ENCODE data around the gene CADM4.
"Not testable (repeated sequence)": the region's sequence is repeated elsewhere in the genome, so short reads cannot be mapped to it uniquely, and the experiment has no call there.

Gene CADM4

DNA sequence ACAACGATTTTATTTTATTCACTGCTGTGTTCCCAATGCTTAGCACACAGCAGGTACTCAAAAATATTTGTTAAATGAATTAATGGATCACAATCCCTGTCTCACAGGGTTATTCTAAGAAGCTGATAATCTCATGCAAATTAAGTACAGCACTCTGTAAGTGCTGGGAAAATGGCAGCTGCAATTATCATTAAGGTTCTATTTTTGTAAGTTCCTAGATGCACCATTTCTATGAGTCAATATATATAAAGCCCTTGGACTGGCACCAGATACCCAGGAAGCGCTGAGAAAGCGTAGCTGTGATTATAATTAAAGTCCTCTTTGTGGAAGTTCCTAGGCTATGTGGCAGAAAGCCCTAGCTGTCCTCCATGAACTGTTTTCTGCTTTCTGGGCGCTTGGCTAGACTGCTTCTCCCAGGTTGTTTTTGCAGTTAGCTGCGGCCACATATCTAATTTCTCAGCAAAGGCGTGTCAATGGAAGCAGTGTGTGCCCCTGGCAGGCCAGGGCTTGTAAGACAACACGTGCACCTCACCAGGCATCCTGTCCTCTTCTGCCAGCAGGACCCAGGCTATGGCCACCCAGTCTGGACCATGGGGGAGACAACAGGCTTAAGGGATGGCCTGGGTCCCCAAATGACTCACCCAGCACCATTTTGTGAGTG is 33.0 kb downstream of the CADM4 start:
- Histone ChIP-seq H3K4me1 (ENCODE audit: control insufficient read depth, insufficient read depth, low read length) (no peaks in the 10 kb centered on the region), H3K9ac (ENCODE audit: low read length in 2 of 2) (no peak overlapping the region), H3K4me3 (ENCODE audit: low read length in 2 of 2) (no peak overlapping the region), H3K9me3 (ENCODE audit: control insufficient read depth in 2 of 2, low read length in 2 of 2) (no peaks in the 10 kb centered on the region), H3K27ac (ENCODE audit: low read length) (no peak overlapping the region), H3K36me3 (ENCODE audit: control insufficient read depth in 2 of 2, insufficient read depth in 2 of 2, low read length in 2 of 2) (peaks cover 12 to 15% of the 10 kb centered on the region in 2 donors), H3K27me3 (ENCODE audit: control insufficient read depth in 1 of 2, insufficient read depth in 2 of 2, low read length in 2 of 2) (no peaks in the 10 kb centered on the region)

DNA sequence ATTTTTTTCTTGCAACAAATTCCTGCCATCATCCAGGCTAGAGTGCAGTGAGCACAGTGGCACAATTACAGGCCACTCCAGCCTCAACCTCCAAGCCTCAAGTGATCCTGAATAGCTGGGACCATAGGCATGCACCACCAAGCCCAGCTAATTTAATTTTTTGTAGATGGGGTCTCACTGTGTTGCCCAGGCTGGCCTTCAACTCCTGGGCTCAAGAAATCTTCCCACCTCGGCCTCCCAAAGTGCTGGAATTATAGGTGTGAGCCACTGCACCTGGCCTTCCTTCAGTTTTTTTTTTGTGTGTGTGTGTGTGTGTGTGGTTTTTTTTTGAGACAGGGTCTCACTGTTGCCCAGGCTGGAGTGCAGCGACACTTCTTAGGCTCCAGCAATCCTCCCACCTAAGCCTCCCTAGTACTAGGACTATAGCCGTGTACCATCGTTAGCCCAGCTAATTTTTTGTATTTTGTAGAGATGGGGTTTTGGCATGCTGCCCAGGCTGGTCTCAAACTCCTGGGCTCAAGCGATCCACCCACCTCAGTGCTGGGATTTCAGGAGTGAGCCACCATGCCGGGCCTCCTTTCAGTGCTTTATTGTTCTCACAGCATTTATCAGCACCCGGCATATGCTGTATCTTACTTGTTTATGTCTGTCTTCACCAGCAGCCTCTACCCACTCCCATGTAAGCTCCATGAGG is 33.6 kb downstream of the CADM4 start:
- no peaks in the 10 kb centered on the region for H3K27me3 ChIP-seq (ENCODE audit: control insufficient read depth in 1 of 2, insufficient read depth in 2 of 2, low read length in 2 of 2)
- peaks cover 17 to 20% of the 10 kb centered on the region in 2 donors for H3K36me3 ChIP-seq (ENCODE audit: control insufficient read depth in 2 of 2, insufficient read depth in 2 of 2, low read length in 2 of 2)
- H3K9ac ChIP-seq (ENCODE audit: low read length in 2 of 2) = no peak overlapping the region
- H3K4me3 ChIP-seq (ENCODE audit: low read length in 2 of 2) = no peak overlapping the region
- no peaks in the 10 kb centered on the region for H3K9me3 ChIP-seq (ENCODE audit: control insufficient read depth in 2 of 2, low read length in 2 of 2)
- no peak overlapping the region for H3K27ac ChIP-seq (ENCODE audit: low read length)
- no peaks in the 10 kb centered on the region for H3K4me1 ChIP-seq (ENCODE audit: control insufficient read depth, insufficient read depth, low read length)

DNA sequence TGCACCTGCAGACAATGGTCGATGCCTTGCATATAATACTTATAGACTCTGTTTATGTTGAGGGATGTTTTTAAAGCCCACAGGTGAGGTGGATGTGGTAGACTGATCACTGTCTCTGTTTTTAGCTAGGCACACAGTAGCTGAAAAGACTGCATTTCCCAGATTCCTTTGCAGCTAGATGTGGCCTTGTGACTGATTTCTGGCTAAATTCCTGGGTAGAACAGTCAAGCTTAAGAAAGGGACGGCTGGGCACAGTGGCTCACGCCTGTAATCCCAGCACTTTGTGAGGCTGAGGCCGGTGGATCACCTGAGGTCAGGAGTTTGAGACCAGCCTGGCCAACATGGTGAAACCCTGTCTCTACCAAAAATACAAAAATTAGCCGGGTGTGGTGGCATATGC is 39.3 kb downstream of the CADM4 start:
- Histone ChIP-seq H3K36me3 (ENCODE audit: control insufficient read depth in 2 of 2, insufficient read depth in 2 of 2, low read length in 2 of 2) (peaks cover 13 to 30% of the 10 kb centered on the region in 2 donors), H3K4me1 (ENCODE audit: control insufficient read depth, insufficient read depth, low read length) (peaks cover 23% of the 10 kb centered on the region)
- not testable (repeated sequence) for H3K27ac ChIP-seq (ENCODE audit: low read length); H3K9ac ChIP-seq (ENCODE audit: low read length in 2 of 2); H3K9me3 ChIP-seq (ENCODE audit: control insufficient read depth in 2 of 2, low read length in 2 of 2); H3K4me3 ChIP-seq (ENCODE audit: low read length in 2 of 2); H3K27me3 ChIP-seq (ENCODE audit: control insufficient read depth in 1 of 2, insufficient read depth in 2 of 2, low read length in 2 of 2)

DNA sequence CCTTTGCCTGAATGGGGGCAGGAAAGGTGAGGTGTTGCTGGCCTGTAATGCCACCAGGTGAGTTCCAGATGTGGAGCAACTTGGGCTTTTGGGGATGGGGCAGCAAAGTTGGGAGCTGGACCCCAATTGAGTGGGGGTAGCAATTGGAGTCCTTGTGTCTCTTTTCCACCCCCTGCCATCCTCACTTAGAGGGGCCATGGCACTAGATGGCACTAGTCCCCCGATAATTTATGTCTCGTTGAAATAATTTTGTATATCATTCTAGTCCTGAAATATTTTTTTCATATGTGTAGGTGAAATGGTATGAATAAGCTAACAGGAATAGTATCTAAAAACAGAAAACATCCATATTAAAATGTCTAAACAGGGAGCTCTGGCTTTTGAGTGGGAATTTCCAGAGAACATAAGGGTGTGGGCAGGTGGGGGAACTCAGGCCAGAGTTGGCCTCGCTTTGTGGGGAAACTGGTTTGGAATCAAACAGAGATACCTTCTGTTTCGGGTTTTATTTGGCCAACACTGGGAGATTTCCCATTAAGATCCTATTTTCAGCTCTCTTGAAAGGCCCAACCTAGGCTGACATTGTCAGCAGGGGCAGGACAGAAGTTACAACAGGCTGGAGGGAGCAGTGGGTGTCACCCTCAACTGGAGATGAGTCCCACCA is 39.9 kb downstream of the CADM4 start:
- no peak overlapping the region for H3K27ac ChIP-seq (ENCODE audit: low read length)
- no peaks in the 10 kb centered on the region for H3K27me3 ChIP-seq (ENCODE audit: control insufficient read depth in 1 of 2, insufficient read depth in 2 of 2, low read length in 2 of 2)
- no peaks in the 10 kb centered on the region for H3K9me3 ChIP-seq (ENCODE audit: control insufficient read depth in 2 of 2, low read length in 2 of 2)
- no peak overlapping the region for H3K9ac ChIP-seq (ENCODE audit: low read length in 2 of 2)
- H3K36me3 ChIP-seq (ENCODE audit: control insufficient read depth in 2 of 2, insufficient read depth in 2 of 2, low read length in 2 of 2) = peaks cover 13 to 30% of the 10 kb centered on the region in 2 donors
- peaks cover 28% of the 10 kb centered on the region for H3K4me1 ChIP-seq (ENCODE audit: control insufficient read depth, insufficient read depth, low read length)
- no peak overlapping the region for H3K4me3 ChIP-seq (ENCODE audit: low read length in 2 of 2)

DNA sequence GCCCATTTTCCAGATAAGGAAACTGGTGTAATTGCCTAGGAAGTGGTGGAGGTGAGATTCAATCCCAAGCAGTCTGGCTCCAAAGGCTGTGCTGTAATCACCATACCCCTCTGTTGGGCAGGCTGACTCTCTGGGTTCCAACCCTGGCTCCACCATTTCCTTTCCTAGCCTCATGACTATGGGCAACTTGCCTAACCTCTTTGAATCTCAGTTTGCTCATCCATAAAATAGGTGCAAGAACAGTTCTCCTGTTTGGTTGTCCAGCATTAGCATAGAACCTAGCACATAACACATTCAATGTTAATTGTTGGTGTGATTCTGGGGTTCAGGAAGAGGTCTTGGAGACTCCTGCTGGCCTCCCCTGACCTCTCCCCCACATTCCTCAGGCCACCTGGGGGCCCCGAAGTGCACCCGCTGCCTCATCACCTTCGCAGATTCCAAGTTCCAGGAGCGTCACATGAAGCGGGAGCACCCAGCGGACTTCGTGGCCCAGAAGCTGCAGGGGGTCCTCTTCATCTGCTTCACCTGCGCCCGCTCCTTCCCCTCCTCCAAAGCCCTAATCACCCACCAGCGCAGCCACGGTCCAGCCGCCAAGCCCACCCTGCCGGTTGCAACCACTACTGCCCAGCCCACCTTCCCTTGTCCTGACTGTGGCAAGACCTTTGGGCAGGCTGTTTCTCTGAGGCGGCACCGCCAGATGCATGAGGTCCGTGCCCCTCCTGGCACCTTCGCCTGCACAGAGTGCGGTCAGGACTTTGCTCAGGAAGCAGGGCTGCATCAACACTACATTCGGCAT is 41.0 kb downstream of the CADM4 start:
- no peaks in the 10 kb centered on the region for H3K27me3 ChIP-seq (ENCODE audit: control insufficient read depth in 1 of 2, insufficient read depth in 2 of 2, low read length in 2 of 2)
- H3K36me3 ChIP-seq (ENCODE audit: control insufficient read depth in 2 of 2, insufficient read depth in 2 of 2, low read length in 2 of 2) = peaks cover 17 to 30% of the 10 kb centered on the region in 2 donors
- no peak overlapping the region for H3K4me3 ChIP-seq (ENCODE audit: low read length in 2 of 2)
- no peak overlapping the region for H3K9ac ChIP-seq (ENCODE audit: low read length in 2 of 2)
- H3K27ac ChIP-seq (ENCODE audit: low read length) = no peak overlapping the region
- H3K9me3 ChIP-seq (ENCODE audit: control insufficient read depth in 2 of 2, low read length in 2 of 2) = no peaks in the 10 kb centered on the region
- H3K4me1 ChIP-seq (ENCODE audit: control insufficient read depth, insufficient read depth, low read length) = peaks cover 39% of the 10 kb centered on the region

DNA sequence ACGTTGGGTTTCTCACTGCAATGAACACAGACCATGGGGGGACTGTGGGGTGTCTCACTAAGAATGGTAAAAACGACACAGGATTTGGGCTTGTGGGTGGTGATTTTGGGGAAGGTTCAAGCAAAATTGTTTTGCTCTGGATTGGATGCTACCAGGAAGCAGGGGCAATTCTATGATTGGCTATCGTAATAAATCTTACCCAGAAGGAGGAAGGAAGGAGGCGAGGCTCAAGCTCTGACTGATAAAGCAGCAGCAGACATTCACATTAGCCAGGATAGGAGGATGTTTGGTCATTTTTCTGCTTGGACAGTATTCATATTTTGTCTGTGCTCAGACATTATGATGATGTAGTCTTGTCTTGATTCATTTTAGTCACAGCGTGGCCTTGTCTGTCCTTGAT is 41.8 kb downstream of the CADM4 start:
- peak overlapping the region; percentile 99 for H3K27ac ChIP-seq (ENCODE audit: low read length)
- peak overlapping the region in 1 of 2 donors; percentile 92 for H3K4me3 ChIP-seq (ENCODE audit: low read length in 2 of 2)
- H3K36me3 ChIP-seq (ENCODE audit: control insufficient read depth in 2 of 2, insufficient read depth in 2 of 2, low read length in 2 of 2) = peaks cover 21 to 37% of the 10 kb centered on the region in 2 donors
- H3K9me3 ChIP-seq (ENCODE audit: control insufficient read depth in 2 of 2, low read length in 2 of 2) = no peaks in the 10 kb centered on the region
- H3K27me3 ChIP-seq (ENCODE audit: control insufficient read depth in 1 of 2, insufficient read depth in 2 of 2, low read length in 2 of 2) = no peaks in the 10 kb centered on the region
- peaks cover 44% of the 10 kb centered on the region for H3K4me1 ChIP-seq (ENCODE audit: control insufficient read depth, insufficient read depth, low read length)
- peak overlapping the region; percentile 42 to 98 for H3K9ac ChIP-seq (ENCODE audit: low read length in 2 of 2)

DNA sequence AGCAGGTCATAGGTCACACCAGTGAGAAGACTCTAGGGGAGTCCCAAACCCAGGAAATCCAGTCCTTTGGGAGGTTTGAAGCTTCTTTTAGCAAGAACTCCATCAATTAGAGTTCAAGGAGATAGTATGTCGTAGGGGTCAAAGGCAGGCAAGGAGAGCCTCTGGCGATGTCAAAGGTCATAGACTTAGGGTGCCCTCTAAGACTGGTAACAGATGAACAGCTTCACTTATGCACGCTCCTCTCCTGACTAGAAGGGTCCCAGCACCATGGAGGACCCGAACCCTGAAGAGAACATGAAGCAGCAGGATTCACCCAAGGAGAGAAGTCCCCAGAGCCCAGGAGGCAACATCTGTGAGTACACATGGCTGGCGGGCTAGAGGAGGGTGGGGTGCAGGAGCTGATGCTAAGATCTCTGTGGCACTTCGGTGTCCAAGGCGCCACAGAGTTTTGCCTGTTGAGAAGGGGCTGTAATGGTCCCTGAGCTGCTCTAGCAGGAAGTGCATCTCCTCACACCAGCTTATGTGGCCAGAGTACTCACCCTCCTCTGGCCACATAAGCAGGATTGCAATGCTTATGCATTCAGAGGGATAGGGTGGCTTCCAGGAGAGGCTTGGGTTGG is 42.7 kb downstream of the CADM4 start:
- peaks cover 24 to 39% of the 10 kb centered on the region in 2 donors for H3K36me3 ChIP-seq (ENCODE audit: control insufficient read depth in 2 of 2, insufficient read depth in 2 of 2, low read length in 2 of 2)
- peaks cover 44% of the 10 kb centered on the region for H3K4me1 ChIP-seq (ENCODE audit: control insufficient read depth, insufficient read depth, low read length)
- peak overlapping the region; percentile 98 to 99 for H3K9ac ChIP-seq (ENCODE audit: low read length in 2 of 2)
- no peaks in the 10 kb centered on the region for H3K9me3 ChIP-seq (ENCODE audit: control insufficient read depth in 2 of 2, low read length in 2 of 2)
- peak overlapping the region; percentile 99 for H3K27ac ChIP-seq (ENCODE audit: low read length)
- no peaks in the 10 kb centered on the region for H3K27me3 ChIP-seq (ENCODE audit: control insufficient read depth in 1 of 2, insufficient read depth in 2 of 2, low read length in 2 of 2)
- peak overlapping the region; percentile 92 to 94 for H3K4me3 ChIP-seq (ENCODE audit: low read length in 2 of 2)

DNA sequence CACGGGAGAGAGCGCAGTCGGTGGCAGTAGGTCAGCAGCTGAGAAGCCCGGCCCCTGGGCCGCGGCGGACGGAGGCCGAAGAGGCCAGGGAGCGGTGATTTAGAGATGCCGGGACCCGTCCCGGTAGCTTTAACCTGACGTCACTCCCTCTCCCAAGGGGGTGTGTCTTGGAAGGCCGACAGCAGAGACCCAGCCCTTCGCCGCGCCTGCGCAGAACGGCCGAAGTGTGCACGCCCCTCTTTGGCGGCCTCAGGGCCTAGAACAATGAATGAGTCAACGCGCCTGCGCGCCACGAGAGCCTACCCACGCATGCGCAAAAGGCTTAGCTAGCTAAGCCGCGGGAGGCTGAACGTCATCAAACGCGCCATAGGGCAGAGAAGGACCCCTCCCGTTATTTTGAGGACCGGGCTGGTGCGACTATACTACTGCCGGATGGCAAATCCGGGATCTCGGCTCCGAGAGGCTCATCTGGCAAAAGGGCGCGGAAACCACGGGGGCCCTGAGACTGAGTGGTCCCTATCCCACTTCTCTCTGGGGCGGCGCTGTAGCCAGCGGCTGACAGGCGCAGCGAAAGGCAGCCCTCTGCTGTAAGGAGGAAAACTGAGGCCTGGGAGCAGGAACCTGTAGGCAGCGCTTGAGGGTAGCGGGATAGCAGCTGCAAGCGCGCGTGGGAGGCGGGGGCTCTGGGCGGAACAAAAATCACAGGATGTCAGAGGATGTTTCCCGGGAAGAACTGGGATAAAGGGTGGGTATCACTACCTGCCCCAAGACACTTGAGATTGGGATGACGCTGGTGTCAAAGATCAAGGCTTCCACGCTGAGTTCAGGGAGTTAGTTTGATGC is 43.4 kb downstream of the CADM4 start, which contains the start of the genes IRGQ and ZNF576:
TSS of gene IRGQ (minus strand) at position 136 of the 843 bp plus-strand sequence. CDS start 796 bp downstream, outside the sequence.
TSS of gene ZNF576 (plus strand) at position 597 of the 843 bp plus-strand sequence. CDS start 514 bp downstream, outside the sequence.
- peak within 1 kb of the TSS; percentile 98 to 99 for H3K9ac ChIP-seq (ENCODE audit: low read length in 2 of 2)
- H3K4me3 ChIP-seq (ENCODE audit: low read length in 2 of 2) = peak within 1 kb of the TSS; percentile 92 to 94
- peaks cover 44% of the 10 kb centered on the region for H3K4me1 ChIP-seq (ENCODE audit: control insufficient read depth, insufficient read depth, low read length)
- no peaks in the 10 kb centered on the region for H3K9me3 ChIP-seq (ENCODE audit: control insufficient read depth in 2 of 2, low read length in 2 of 2)
- H3K27ac ChIP-seq (ENCODE audit: low read length) = peak within 1 kb of the TSS; percentile 99
- no peaks in the 10 kb centered on the region for H3K27me3 ChIP-seq (ENCODE audit: control insufficient read depth in 1 of 2, insufficient read depth in 2 of 2, low read length in 2 of 2)
- peaks cover 20 to 35% of the 10 kb centered on the region in 2 donors for H3K36me3 ChIP-seq (ENCODE audit: control insufficient read depth in 2 of 2, insufficient read depth in 2 of 2, low read length in 2 of 2)

DNA sequence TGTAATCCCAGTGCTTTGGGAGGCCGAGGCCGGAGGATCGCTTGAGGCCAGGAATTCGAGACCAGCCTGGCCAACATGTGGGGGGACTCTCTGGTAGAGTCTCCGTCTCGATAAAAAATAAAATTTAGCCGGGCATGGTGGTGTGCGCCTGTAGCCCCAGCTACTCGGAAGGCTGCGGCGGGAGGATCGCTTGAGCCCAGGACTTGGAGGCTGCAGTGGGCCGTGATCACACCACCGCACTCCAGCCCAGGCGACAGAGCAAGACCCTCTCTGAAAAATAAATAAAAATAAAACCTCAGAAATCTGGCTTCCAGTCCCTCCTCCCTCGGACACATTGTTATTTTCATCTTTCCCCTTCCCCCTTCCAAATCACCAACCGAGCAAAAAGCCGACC is 44.0 kb downstream of the CADM4 start:
- Histone ChIP-seq H3K9me3 (ENCODE audit: control insufficient read depth in 2 of 2, low read length in 2 of 2) (no peaks in the 10 kb centered on the region), H3K27ac (ENCODE audit: low read length) (peak overlapping the region; percentile 99), H3K36me3 (ENCODE audit: control insufficient read depth in 2 of 2, insufficient read depth in 2 of 2, low read length in 2 of 2) (peaks cover 23 to 35% of the 10 kb centered on the region in 2 donors), H3K27me3 (ENCODE audit: control insufficient read depth in 1 of 2, insufficient read depth in 2 of 2, low read length in 2 of 2) (no peaks in the 10 kb centered on the region), H3K9ac (ENCODE audit: low read length in 2 of 2) (peak overlapping the region; percentile 83 to 86), H3K4me1 (ENCODE audit: control insufficient read depth, insufficient read depth, low read length) (peaks cover 44% of the 10 kb centered on the region), H3K4me3 (ENCODE audit: low read length in 2 of 2) (peak overlapping the region; percentile 77 to 92)

Measured in stomach smooth muscle (tissue), 2 donors.